OCI-LY1 (cell line): ENCODE measurements around the gene TRPC4AP.

Experiments
- EZH2 ChIP-seq: fragments of 200-600 bp; sonication (generic), shearing (Covaris generic); IDR thresholded peaks from 2 replicates; pipeline ENCODE4 v1.8.0; 2017; ENCODE audit warnings: borderline replicate concordance, mixed run types, mild to moderate bottlenecking, antibody characterized with exemption, low read length, moderate library complexity, mixed read lengths
- TF ChIP-seq, protein P1 (sequence below): fragments of 200-600 bp; sonication (generic), shearing (Covaris generic); IDR thresholded peaks from 2 replicates; pipeline ENCODE4 v1.5.1; 2017; ENCODE audit warnings: mild to moderate bottlenecking, antibody characterized with exemption, low read length, moderate library complexity, mixed read lengths

DNA sequence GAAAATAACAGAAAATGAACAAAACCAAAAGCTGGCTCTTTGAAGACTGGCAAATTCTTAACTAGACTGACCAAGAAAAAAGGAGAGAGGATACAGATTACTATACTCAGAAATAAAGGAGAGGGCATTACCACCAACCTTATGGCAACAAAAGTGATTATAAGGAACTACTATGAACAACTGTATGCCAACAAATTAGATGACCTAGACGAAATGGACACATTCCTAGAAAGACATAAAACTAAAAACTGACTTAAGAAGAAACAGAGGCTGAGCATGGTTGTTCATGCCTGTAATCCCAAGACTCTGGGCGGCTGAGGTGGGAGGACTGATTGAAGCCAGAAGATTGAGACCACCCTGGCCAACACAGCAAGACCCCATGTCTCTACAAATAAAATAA is 33.5 kb downstream of the TRPC4AP start:
- TF ChIP-seq, protein P1, sequence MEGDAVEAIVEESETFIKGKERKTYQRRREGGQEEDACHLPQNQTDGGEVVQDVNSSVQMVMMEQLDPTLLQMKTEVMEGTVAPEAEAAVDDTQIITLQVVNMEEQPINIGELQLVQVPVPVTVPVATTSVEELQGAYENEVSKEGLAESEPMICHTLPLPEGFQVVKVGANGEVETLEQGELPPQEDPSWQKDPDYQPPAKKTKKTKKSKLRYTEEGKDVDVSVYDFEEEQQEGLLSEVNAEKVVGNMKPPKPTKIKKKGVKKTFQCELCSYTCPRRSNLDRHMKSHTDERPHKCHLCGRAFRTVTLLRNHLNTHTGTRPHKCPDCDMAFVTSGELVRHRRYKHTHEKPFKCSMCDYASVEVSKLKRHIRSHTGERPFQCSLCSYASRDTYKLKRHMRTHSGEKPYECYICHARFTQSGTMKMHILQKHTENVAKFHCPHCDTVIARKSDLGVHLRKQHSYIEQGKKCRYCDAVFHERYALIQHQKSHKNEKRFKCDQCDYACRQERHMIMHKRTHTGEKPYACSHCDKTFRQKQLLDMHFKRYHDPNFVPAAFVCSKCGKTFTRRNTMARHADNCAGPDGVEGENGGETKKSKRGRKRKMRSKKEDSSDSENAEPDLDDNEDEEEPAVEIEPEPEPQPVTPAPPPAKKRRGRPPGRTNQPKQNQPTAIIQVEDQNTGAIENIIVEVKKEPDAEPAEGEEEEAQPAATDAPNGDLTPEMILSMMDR: no peak
- TF ChIP-seq EZH2: no peak
